ENCODE results near the gene LSM3. TPM values are rescaled to one million over a fixed set of nuclear protein-coding genes. Genes with fewer than 3 reads are reported as not detected.

The LSM3 gene
- total RNA-seq (5.9 and 11.2 TPM in 2 replicates), polyA plus RNA-seq (27.2 and 32.2 TPM in 2 replicates)

GRCh38 chr3:14178247-14179113, at the start of gene LSM3, which contains the start of gene XPC:
Gene LSM3 (plus strand): TSS chr3:14178817. CDS start chr3:14178861, 44 bp downstream.
Gene XPC (minus strand): TSS chr3:14178601. CDS start chr3:14178568, 33 bp downstream.
- Histone ChIP-seq H3K4me1 (ENCODE audit: low read depth) (peaks cover 10% of the 10 kb centered on the region), H3K9me3 (ENCODE audit: low read depth) (no peaks in the 10 kb centered on the region), H3K27me3 (no peaks in the 10 kb centered on the region), H3K4me3 (peak within 1 kb of the TSS; percentile 91), H3K27ac (peak within 1 kb of the TSS; percentile 94), H3K36me3 (peaks cover 18% of the 10 kb centered on the region)
- TF ChIP-seq CTCF (IDR thresholded peaks at IDR 0.05; ENCODE audit: low read depth, low read length), result no peak
- DNase-seq (ENCODE audit: low read depth in 1 of 2, low spot score in 1 of 2), result peak; percentile 99

- Histone ChIP-seq H3K4me1 (ENCODE audit: low read depth) (peaks cover 6% of the 10 kb centered on the region), H3K36me3 (peaks cover 36% of the 10 kb centered on the region), H3K27me3 (no peaks in the 10 kb centered on the region), H3K9me3 (ENCODE audit: low read depth) (no peaks in the 10 kb centered on the region), H3K27ac (no peak overlapping the region), H3K4me3 (no peak overlapping the region)
- DNase-seq (ENCODE audit: low read depth in 1 of 2, low spot score in 1 of 2), result no peak
- TF ChIP-seq CTCF (IDR thresholded peaks at IDR 0.05; ENCODE audit: low read depth, low read length), result no peak
Observed at GRCh38 chr3:14129296-14129695, 49.3 kb upstream of the LSM3 start.

GRCh38 chr3:14130230-14130629, 48.4 kb upstream of the LSM3 start:
- peaks cover 6% of the 10 kb centered on the region for H3K4me1 ChIP-seq (ENCODE audit: low read depth)
- peaks cover 39% of the 10 kb centered on the region for H3K36me3 ChIP-seq
- DNase-seq (ENCODE audit: low read depth in 1 of 2, low spot score in 1 of 2), result no peak
- H3K9me3 ChIP-seq (ENCODE audit: low read depth), result no peaks in the 10 kb centered on the region
- no peak overlapping the region for H3K4me3 ChIP-seq
- H3K27me3 ChIP-seq, result no peaks in the 10 kb centered on the region
- H3K27ac ChIP-seq, result no peak overlapping the region
- no peak for TF ChIP-seq CTCF (IDR thresholded peaks at IDR 0.05; ENCODE audit: low read depth, low read length)

- Histone ChIP-seq H3K27ac (no peak overlapping the region), H3K4me3 (no peak overlapping the region), H3K9me3 (ENCODE audit: low read depth) (no peaks in the 10 kb centered on the region), H3K4me1 (ENCODE audit: low read depth) (peaks cover 5% of the 10 kb centered on the region), H3K27me3 (no peaks in the 10 kb centered on the region), H3K36me3 (peaks cover 39% of the 10 kb centered on the region)
- no peak for TF ChIP-seq CTCF (IDR thresholded peaks at IDR 0.05; ENCODE audit: low read depth, low read length)
- no peak for DNase-seq (ENCODE audit: low read depth in 1 of 2, low spot score in 1 of 2)
Observed at GRCh38 chr3:14130707-14131106, 47.9 kb upstream of the LSM3 start.

GRCh38 chr3:14131134-14131533, 47.5 kb upstream of the LSM3 start:
- Histone ChIP-seq H3K9me3 (ENCODE audit: low read depth) (no peaks in the 10 kb centered on the region), H3K36me3 (peaks cover 39% of the 10 kb centered on the region), H3K4me3 (no peak overlapping the region), H3K4me1 (ENCODE audit: low read depth) (peaks cover 1% of the 10 kb centered on the region), H3K27ac (no peak overlapping the region), H3K27me3 (no peaks in the 10 kb centered on the region)
- no peak for TF ChIP-seq CTCF (IDR thresholded peaks at IDR 0.05; ENCODE audit: low read depth, low read length)
- DNase-seq (ENCODE audit: low read depth in 1 of 2, low spot score in 1 of 2), result no peak

Measured in cardiac muscle cell (in vitro differentiated cells and primary cell).